Measurements from ENCODE around the gene MKKS.
A peak's percentile ranks its signal among the peaks of the same experiment; 100 is the strongest.

The MKKS gene

GRCh38 chr20:10362674-10363073 lies 71.3 kb downstream of the MKKS start:
- H3K4me3 ChIP-seq (ENCODE audit: low read length): no peak overlapping the region
- TF ChIP-seq CTCF (conservative IDR thresholded peaks at IDR 0.05; ENCODE audit: low read depth, low read length): no peak

GRCh38 chr20:10360878-10361277 lies 73.1 kb downstream of the MKKS start:
- TF ChIP-seq CTCF (conservative IDR thresholded peaks at IDR 0.05; ENCODE audit: low read depth, low read length): no peak
- no peak for DNase-seq (ENCODE audit: low read depth)
- H3K4me3 ChIP-seq (ENCODE audit: low read length): no peak overlapping the region

More at GRCh38 chr20:10362674-10363073, 71.3 kb downstream of the MKKS start:
- no peak for DNase-seq (ENCODE audit: low read depth)

DNA sequence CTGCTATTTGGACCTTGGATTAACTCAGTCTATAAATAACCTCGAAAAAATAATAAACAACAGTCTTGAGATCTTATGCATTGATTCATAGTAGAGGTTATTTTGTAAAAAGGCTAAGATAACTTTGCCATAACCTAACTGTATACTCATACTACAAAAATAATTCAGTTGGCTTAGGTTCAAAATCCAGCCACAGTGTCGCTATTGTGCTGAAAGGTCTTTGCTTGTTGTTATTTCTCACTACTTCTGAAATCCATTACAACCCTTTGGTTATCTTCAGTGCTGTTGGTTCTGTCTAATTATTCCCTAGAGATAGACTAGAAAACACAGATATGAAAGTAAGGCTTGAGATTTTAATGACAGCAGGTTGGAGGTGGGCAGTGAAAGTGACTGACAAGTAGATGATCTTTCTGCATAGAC lies 74.4 kb downstream of the MKKS start:
- TF ChIP-seq CTCF (conservative IDR thresholded peaks at IDR 0.05; ENCODE audit: low read depth, low read length): no peak
- no peak for DNase-seq (ENCODE audit: low read depth)
- no peak overlapping the region for H3K4me3 ChIP-seq (ENCODE audit: low read length)

GRCh38 chr20:10357974-10358373 lies 76.0 kb downstream of the MKKS start:
- no peak overlapping the region for H3K4me3 ChIP-seq (ENCODE audit: low read length)
- peak; percentile 51 for TF ChIP-seq CTCF (conservative IDR thresholded peaks at IDR 0.05; ENCODE audit: low read depth, low read length)
- no peak for DNase-seq (ENCODE audit: low read depth)

- no peak for DNase-seq (ENCODE audit: low read depth)
- no peak for TF ChIP-seq CTCF (conservative IDR thresholded peaks at IDR 0.05; ENCODE audit: low read depth, low read length)
Observed at GRCh38 chr20:10357061-10357708, 76.8 kb downstream of the MKKS start.

GRCh38 chr20:10356628-10357027 lies 77.4 kb downstream of the MKKS start:
- DNase-seq (ENCODE audit: low read depth): no peak
- H3K4me3 ChIP-seq (ENCODE audit: low read length): no peak overlapping the region
- no peak for TF ChIP-seq CTCF (conservative IDR thresholded peaks at IDR 0.05; ENCODE audit: low read depth, low read length)

More at GRCh38 chr20:10357061-10357708, 76.8 kb downstream of the MKKS start:
- no peak overlapping the region for H3K4me3 ChIP-seq (ENCODE audit: low read length)

Measured in retinal pigment epithelial cell (primary cell).